PC-9 (cell line): ENCODE data around the gene PCLAF. TPM values are rescaled to one million over a fixed set of nuclear protein-coding genes. Genes with fewer than 3 reads are reported as not detected.

ENCODE experiments used
- Bru-seq: library from RNA; stranded (reverse); fragments of 400-500 nt; gene quantifications from one replicate; lab custom pipeline; 2021; lab: Mats Ljungman, UMichigan
- BruChase-seq, 2 experiments: library from RNA; stranded (reverse); fragments of 400-500 nt; gene quantifications; one replicate each; lab custom pipeline; 2021; lab: Mats Ljungman, UMichigan
- BruUV-seq: library from RNA; stranded (reverse); fragments of 400-500 nt; replicated peaks from 2 replicates; lab custom pipeline; 2021; lab: Mats Ljungman, UMichigan
- CTCF ChIA-PET: fragments of 300-600 bp; sonication (Branson Sonifier 250); formaldehyde crosslinking; loops from one replicate; lab custom pipeline; 2022; ENCODE audit warnings: antibody characterized with exemption; lab: Charles Lee
- POLR2A ChIA-PET: fragments of 300-600 bp; sonication (Branson Sonifier 250); formaldehyde crosslinking; loops from one replicate; lab custom pipeline; 2022; ENCODE audit warnings: antibody characterized with exemption; ENCODE audit not compliant: unreplicated experiment; lab: Charles Lee
- DNase-seq, 2 experiments: peaks; one replicate each; pipeline versions ENCODE4 v3.0.0 to v3.0.0-alpha.2; 2015 to 2022; ENCODE audit warnings: mixed read lengths in 1 of 2
- H2AFZ ChIP-seq: fragments of 200-600 bp; sonication (generic); 2 replicates; pipeline ENCODE4 v1.8.1; 2017; ENCODE audit warnings: antibody characterized with exemption
- H3F3A ChIP-seq: fragments of 200-600 bp; sonication (generic); 2 replicates; pipeline ENCODE4 v1.8.1; 2017; ENCODE audit warnings: antibody characterized with exemption, mild to moderate bottlenecking, low read depth; ENCODE audit not compliant: insufficient read depth
- H3K27ac ChIP-seq: fragments of 200-600 bp; sonication (generic); 2 replicates; pipeline ENCODE4 v1.6.1; 2016; ENCODE audit warnings: mixed run types
- H3K27me3 ChIP-seq: fragments of 200-600 bp; sonication (generic); 2 replicates; pipeline ENCODE4 v1.6.1; 2016; ENCODE audit warnings: low read depth, mixed run types; ENCODE audit not compliant: insufficient read depth
- H3K36me3 ChIP-seq: fragments of 200-600 bp; sonication (generic); 2 replicates; pipeline ENCODE4 v1.6.1; 2016; ENCODE audit warnings: low read depth, mixed run types
- H3K4me1 ChIP-seq: fragments of 200-600 bp; sonication (generic); replicated peaks from 2 replicates; pipeline ENCODE4 v1.6.1; 2016; ENCODE audit warnings: mixed run types; ENCODE audit not compliant: insufficient read depth
- H3K4me2 ChIP-seq: fragments of 200-600 bp; sonication (generic); 2 replicates; pipeline ENCODE4 v1.6.1; 2017; ENCODE audit warnings: mixed run types
- H3K4me3 ChIP-seq: fragments of 200-600 bp; sonication (generic); 2 replicates; pipeline ENCODE4 v1.6.1; 2016; ENCODE audit warnings: mixed run types
- H3K79me2 ChIP-seq: fragments of 200-600 bp; sonication (generic); 2 replicates; pipeline ENCODE4 v1.6.1; 2017; ENCODE audit warnings: low read depth, mixed run types
- H3K9me2 ChIP-seq: fragments of 200-600 bp; sonication (generic); 2 replicates; pipeline ENCODE4 v1.8.1; 2017; ENCODE audit warnings: mild to moderate bottlenecking; ENCODE audit not compliant: insufficient read depth
- H3K9me3 ChIP-seq: fragments of 200-600 bp; sonication (generic); 2 replicates; pipeline ENCODE4 v1.8.1; 2016; ENCODE audit warnings: low read depth; ENCODE audit not compliant: insufficient read depth
- H4K20me1 ChIP-seq: fragments of 200-600 bp; sonication (generic); 2 replicates; pipeline ENCODE4 v1.8.1; 2017; ENCODE audit not compliant: insufficient read depth
- CTCF ChIP-seq: fragments of 200-600 bp; sonication (generic); conservative IDR thresholded peaks from 2 replicates; pipeline ENCODE4 v1.6.1; 2017; ENCODE audit warnings: mixed run types, antibody characterized with exemption, mild to moderate bottlenecking, moderate library complexity
- EZH2 ChIP-seq: fragments of 200-600 bp; sonication (generic); IDR thresholded peaks from 2 replicates; pipeline ENCODE4 v1.8.0; 2017; ENCODE audit warnings: antibody characterized with exemption, low read depth
- intact Hi-C: fragments of 100-400 bp; cut with micrococcal nuclease; formaldehyde crosslinking; loops from one replicate; pipeline ENCODE4 v1.10.0; 2022; ENCODE audit not compliant: unreplicated experiment
- long read RNA-seq: library from polyadenylated mRNA; stranded (forward); transcript quantifications from one replicate; pipeline ENCODE4 v2.0.0, GENCODE V29; 2022
- total RNA-seq: library from RNA; stranded (reverse); gene quantifications from 2 replicates; pipeline ENCODE4 v1.2.3, GENCODE V29; 2021

The PCLAF gene
- total RNA-seq (59.5 and 70.4 TPM in 2 replicates), Bru-seq, nascent RNA (percentile 84 among the genes with signal in this experiment), BruChase-seq, experiment 1, labeled RNA remaining after a 2-hour chase (percentile 78 among the genes with signal in this experiment), BruChase-seq, experiment 2, labeled RNA remaining after a 6-hour chase (percentile 94 among the genes with signal in this experiment)
- long read RNA-seq, transcript PCLAF-201 (4 exons, 2,194 nt), result major isoform, 255 of 314 reads
- long read RNA-seq, transcript PCLAF-202 (3 exons, 911 nt), result minor isoform, 57 of 314 reads
- long read RNA-seq, partial matches to known transcripts, result 0 of 314 reads
- long read RNA-seq, other reads (novel, unspliced or antisense), result 0 of 314 reads

GRCh38 chr15:64381000-64381751 is at the start of gene PCLAF:
Gene PCLAF, minus strand, starts transcription at chr15:64381441. Its CDS starts 70 bp downstream, at chr15:64381371.
- DNase-seq, result peak; percentile 88 to 91
- no TSS peak for BruUV-seq
- TF ChIP-seq EZH2 (no peak), CTCF (no peak)
- ChIA-PET POLR2A (interaction anchor here (0.5 kb wide), 1 partner anchor 25 kb away, joined by 3 read pairs; the partner anchor contains the start of gene CSNK1G1), CTCF (interaction anchor here (0.7 kb wide), 1 partner anchor 266 kb away, joined by 6 read pairs; no protein-coding TSS in a partner anchor)
- H3K36me3 ChIP-seq, result no peaks in the 10 kb centered on the region
- H3K27me3 ChIP-seq, result no peaks in the 10 kb centered on the region
- intact Hi-C loops, result no loop called here
- H3K27ac ChIP-seq, result no peak within 1 kb of the TSS
- H3K4me1 ChIP-seq, result 0 out of 2 replicates have a peak, but pooled peaks cover 6% of the 10 kb centered on the region
- H3K9me2 ChIP-seq, result no peaks in the 10 kb centered on the region
- H3F3A ChIP-seq, result no peaks in the 10 kb centered on the region
- no peaks in the 10 kb centered on the region for H4K20me1 ChIP-seq
- peaks cover 9% of the 10 kb centered on the region; the same call in 1 of the 2 replicates for H3K79me2 ChIP-seq
- H2AFZ ChIP-seq, result peak within 1 kb of the TSS; percentile 79
- H3K9me3 ChIP-seq, result no peaks in the 10 kb centered on the region
- H3K4me2 ChIP-seq, result peak within 1 kb of the TSS; percentile 86
- peak within 1 kb of the TSS; percentile 65 for H3K4me3 ChIP-seq

DNA sequence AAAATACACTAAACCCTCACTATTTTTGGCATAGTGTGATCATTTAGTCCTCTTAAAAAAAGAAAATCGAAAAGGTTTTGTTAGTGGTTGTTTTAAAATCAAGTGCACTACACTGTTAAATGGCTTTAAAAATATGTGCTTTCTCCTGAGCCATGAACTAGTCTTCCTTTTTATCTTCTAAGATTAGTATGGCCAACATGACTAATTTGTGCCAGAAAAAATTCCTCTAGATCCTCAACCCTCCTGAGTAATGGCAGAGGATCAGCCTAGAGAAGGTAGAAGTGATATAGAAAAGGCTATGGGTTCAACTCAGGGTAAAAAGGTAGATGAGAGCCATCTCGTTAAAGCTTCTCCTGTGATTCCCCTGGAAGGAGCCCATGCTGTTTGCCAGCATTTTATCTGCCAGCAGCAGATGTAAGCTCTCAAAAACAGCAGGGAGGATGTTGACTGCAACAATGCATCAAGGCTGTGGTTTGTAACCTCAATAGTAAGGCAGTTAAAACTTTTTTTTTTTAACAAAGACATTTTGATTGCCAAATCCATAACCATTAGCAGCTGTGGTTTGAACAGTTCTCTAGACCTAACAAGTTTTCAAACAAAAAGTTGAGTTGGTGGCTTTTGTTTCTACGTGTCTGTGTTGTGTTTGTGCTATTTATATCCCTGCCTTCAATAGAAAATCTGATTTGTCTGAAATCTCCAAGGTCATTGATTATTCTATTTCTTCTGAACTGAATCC is 48.9 kb upstream of the PCLAF start:
- Histone ChIP-seq H3K27ac (no peak overlapping the region), H3K9me2 (no peaks in the 10 kb centered on the region), H3K36me3 (0 out of 2 replicates have a peak, but pooled peaks cover 7% of the 10 kb centered on the region), H3K9me3 (no peaks in the 10 kb centered on the region), H4K20me1 (no peaks in the 10 kb centered on the region), H3K4me2 (no peak overlapping the region), H3K4me1 (no peaks in the 10 kb centered on the region), H2AFZ (no peak overlapping the region), H3F3A (no peaks in the 10 kb centered on the region), H3K27me3 (no peaks in the 10 kb centered on the region), H3K79me2 (no peaks in the 10 kb centered on the region), H3K4me3 (no peak overlapping the region)
- POLR2A ChIA-PET, result no interaction called here
- no peak for DNase-seq
- intact Hi-C loops, result loop anchor here (5.0 to 10.0 kb wide), 2 partner anchors 225 to 297 kb away; no protein-coding TSS in a partner anchor
- TF ChIP-seq EZH2, result no peak
- TF ChIP-seq CTCF, result no peak
- CTCF ChIA-PET, result interaction anchor here (0.7 to 0.9 kb wide), 2 partner anchors 248 to 250 kb away, joined by 3 to 4 read pairs; no protein-coding TSS in a partner anchor
- BruUV-seq, result no TSS peak

DNA sequence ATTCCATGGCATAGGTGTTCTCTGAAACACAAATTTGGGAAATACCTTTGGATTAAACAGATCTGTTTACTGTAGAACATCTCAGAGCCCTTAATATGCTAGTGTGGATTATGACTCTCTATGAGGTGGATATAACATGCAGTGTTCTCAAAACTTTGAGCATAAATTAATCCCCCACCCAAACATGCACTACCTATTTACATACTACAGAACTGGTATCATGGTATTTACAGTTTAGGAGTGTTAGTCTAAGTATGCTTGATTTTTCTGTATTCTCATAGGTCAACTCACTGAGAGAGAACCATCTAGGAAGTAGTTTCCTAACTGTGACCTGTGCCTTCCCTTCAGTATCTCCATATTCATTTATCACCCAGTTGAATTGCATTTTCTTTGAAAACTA is 48.2 kb upstream of the PCLAF start:
- BruUV-seq, result no TSS peak
- H3K79me2 ChIP-seq, result no peaks in the 10 kb centered on the region
- H3K27ac ChIP-seq, result no peak overlapping the region
- H3K9me2 ChIP-seq, result no peaks in the 10 kb centered on the region
- TF ChIP-seq CTCF, result no peak
- no peak for TF ChIP-seq EZH2
- no peak overlapping the region for H3K4me3 ChIP-seq
- H3K9me3 ChIP-seq, result no peaks in the 10 kb centered on the region
- no peak for DNase-seq
- ChIA-PET CTCF (no interaction called here), POLR2A (no interaction called here)
- H3F3A ChIP-seq, result no peaks in the 10 kb centered on the region
- no peak overlapping the region for H3K4me2 ChIP-seq
- no peaks in the 10 kb centered on the region for H3K27me3 ChIP-seq
- no peaks in the 10 kb centered on the region for H3K4me1 ChIP-seq
- 0 out of 2 replicates have a peak, but pooled peaks cover 7% of the 10 kb centered on the region for H3K36me3 ChIP-seq
- intact Hi-C loops, result loop anchor here (5.0 to 10.0 kb wide), 2 partner anchors 225 to 298 kb away; no protein-coding TSS in a partner anchor
- no peaks in the 10 kb centered on the region for H4K20me1 ChIP-seq
- H2AFZ ChIP-seq, result no peak overlapping the region
